Bronchial epithelial cell (primary cell): ENCODE results near the gene NRGN. TPM values are rescaled to one million over a fixed set of nuclear protein-coding genes. Genes with fewer than 3 reads are reported as not detected.
"Not testable (repeated sequence)": the region's sequence is repeated elsewhere in the genome, so short reads cannot be mapped to it uniquely, and the experiment has no call there.

Experiments used
- DNase-seq: peaks from one replicate; pipeline ENCODE4 v3.0.0-alpha.2; 2010; ENCODE audit warnings: low read depth
- FAIRE-seq: peaks from 2 replicates; lab custom pipeline; 2011; peaks lifted over from hg19 to GRCh38; lab: Jason Lieb, UNC
- H3K27me3 ChIP-seq: 2 replicates; pipeline ENCODE4 v1.5.1; 2011; ENCODE audit warnings: low read length; ENCODE audit not compliant: control insufficient read depth, insufficient read depth
- H3K36me3 ChIP-seq: 2 replicates; pipeline ENCODE4 v1.5.1; 2011; ENCODE audit warnings: low read length; ENCODE audit not compliant: control insufficient read depth, insufficient read depth
- H3K4me3 ChIP-seq: 2 replicates; pipeline ENCODE4 v1.5.1; 2011; ENCODE audit warnings: mild to moderate bottlenecking, low read depth, low read length, control low read depth
- CTCF ChIP-seq: IDR thresholded peaks from 2 replicates; pipeline ENCODE4 v1.5.1; 2011; ENCODE audit warnings: mild to moderate bottlenecking, moderate library complexity, low read length, control low read depth, inconsistent platforms; ENCODE audit not compliant: insufficient read depth, severe bottlenecking
- total RNA-seq: library from RNA; depleted of rRNA; stranded (reverse); fragments of >200 nt; gene quantifications from 2 replicates; pipeline ENCODE4 v1.2.1, GENCODE V29; 2014

The NRGN gene
- total RNA-seq, 1 donor from 2014 or later, result not detected

- no peak for DNase-seq
- no peak for FAIRE-seq
- H3K36me3 ChIP-seq, result peaks cover 2% of the 10 kb centered on the region
- H3K4me3 ChIP-seq, result peak overlapping the region; percentile 39
- TF ChIP-seq CTCF, result no peak
- H3K27me3 ChIP-seq, result peaks cover 16% of the 10 kb centered on the region
Measured at GRCh38 chr11:124762624-124763155, 22.9 kb downstream of the NRGN start.

- FAIRE-seq (no peak), DNase-seq (peak; percentile 50)
- Histone ChIP-seq H3K27me3 (peaks cover 16% of the 10 kb centered on the region), H3K4me3 (peak overlapping the region; percentile 39), H3K36me3 (peaks cover 2% of the 10 kb centered on the region)
- TF ChIP-seq CTCF, result peak; percentile 84
Measured at GRCh38 chr11:124763156-124763947, 23.6 kb downstream of the NRGN start.

GRCh38 chr11:124766156-124766555, 26.4 kb downstream of the NRGN start:
- DNase-seq (no peak), FAIRE-seq (no peak)
- no peak for TF ChIP-seq CTCF
- Histone ChIP-seq H3K27me3 (peaks cover 3% of the 10 kb centered on the region), H3K36me3 (peaks cover 2% of the 10 kb centered on the region), H3K4me3 (no peak overlapping the region)

- Histone ChIP-seq H3K27me3 (no peaks in the 10 kb centered on the region), H3K4me3 (no peak overlapping the region), H3K36me3 (peaks cover 2% of the 10 kb centered on the region)
- no peak for TF ChIP-seq CTCF
- DNase-seq (no peak), FAIRE-seq (no peak)
Measured at GRCh38 chr11:124768914-124769313, 29.2 kb downstream of the NRGN start.

- DNase-seq, result peak; percentile 69
Measured at GRCh38 chr11:124769806-124770774, 30.3 kb downstream of the NRGN start.

GRCh38 chr11:124770959-124771358, 31.2 kb downstream of the NRGN start:
- not testable (repeated sequence) for FAIRE-seq

More at GRCh38 chr11:124769806-124770774, 30.3 kb downstream of the NRGN start:
- Histone ChIP-seq H3K36me3 (peaks cover 2% of the 10 kb centered on the region), H3K27me3 (no peaks in the 10 kb centered on the region), H3K4me3 (no peak overlapping the region)
- FAIRE-seq, result no peak
- no peak for TF ChIP-seq CTCF

More at GRCh38 chr11:124770959-124771358, 31.2 kb downstream of the NRGN start:
- H3K36me3 ChIP-seq, H3K4me3 ChIP-seq, DNase-seq, H3K27me3 ChIP-seq: not testable (repeated sequence)
